Endometrium (tissue), 2 donors: ENCODE results near the gene CHD6.

ENCODE experiments used
- FAIRE-seq: peaks from 2 replicates; lab custom pipeline; 2012; peaks lifted over from hg19 to GRCh38; lab: Jason Lieb, UNC
- donor health status: control.
- donor health status: control.

The CHD6 gene

GRCh38 chr20:41364967-41365765 is 253.0 kb downstream of the CHD6 start:
- no peak for FAIRE-seq

DNA sequence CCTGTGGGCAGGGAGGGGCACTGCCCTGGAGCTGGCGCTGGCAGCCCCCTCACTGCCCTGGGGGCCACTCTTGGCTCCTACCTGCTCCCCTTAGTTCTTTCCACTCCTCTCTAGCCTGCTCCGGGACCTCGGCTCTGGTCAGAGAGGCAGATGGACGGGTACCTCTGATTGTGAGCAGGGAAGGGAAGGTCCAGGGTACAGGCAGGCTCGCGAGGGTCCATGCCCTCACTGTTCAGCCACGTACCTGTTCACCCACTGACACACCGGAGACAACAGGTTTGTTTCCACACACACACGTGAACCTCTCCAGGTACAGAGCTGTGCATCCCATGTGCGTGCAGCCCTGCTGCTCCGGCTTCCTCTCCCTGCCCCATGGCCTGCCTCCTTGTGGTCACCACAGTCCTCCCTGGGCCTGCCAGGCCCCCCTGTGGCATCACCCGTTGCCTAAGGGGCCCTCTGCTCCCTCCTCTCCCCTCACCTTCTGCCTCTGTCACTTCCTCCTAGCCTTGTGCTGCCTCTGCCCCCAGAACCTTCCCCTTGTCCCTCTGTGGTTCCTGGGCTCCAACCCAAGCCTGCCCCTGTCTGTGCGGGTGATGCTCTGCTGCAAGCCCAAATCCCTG is 253.8 kb downstream of the CHD6 start:
- FAIRE-seq: no peak

DNA sequence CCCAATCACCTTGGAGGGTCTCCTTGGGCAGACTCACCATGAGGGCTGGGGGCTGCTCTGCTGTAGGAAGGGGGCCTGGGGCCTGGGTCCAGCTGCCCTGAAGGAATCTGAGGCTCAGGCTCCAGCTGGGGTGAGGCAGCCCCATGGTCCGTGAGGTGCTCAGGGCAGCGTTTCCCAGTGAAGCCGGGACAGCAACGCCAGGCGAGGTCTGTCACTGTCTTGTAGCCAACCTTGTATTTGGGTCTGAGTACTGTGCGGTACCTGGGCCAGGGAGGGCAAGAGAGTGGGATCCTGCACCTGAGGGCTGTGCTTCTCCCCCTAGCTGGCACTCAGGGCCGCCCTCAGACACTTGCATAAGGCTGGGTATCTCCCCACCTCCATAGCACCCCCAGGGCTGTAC is 254.6 kb downstream of the CHD6 start:
- no peak for FAIRE-seq

- FAIRE-seq: no peak
Observed at GRCh38 chr20:41362748-41363140, 255.4 kb downstream of the CHD6 start.

- no peak for FAIRE-seq
Observed at GRCh38 chr20:41361757-41362747, 256.1 kb downstream of the CHD6 start.

GRCh38 chr20:41360831-41361756 is 257.1 kb downstream of the CHD6 start:
- no peak for FAIRE-seq

- FAIRE-seq: no peak
Observed at GRCh38 chr20:41359541-41360011, 258.6 kb downstream of the CHD6 start.

DNA sequence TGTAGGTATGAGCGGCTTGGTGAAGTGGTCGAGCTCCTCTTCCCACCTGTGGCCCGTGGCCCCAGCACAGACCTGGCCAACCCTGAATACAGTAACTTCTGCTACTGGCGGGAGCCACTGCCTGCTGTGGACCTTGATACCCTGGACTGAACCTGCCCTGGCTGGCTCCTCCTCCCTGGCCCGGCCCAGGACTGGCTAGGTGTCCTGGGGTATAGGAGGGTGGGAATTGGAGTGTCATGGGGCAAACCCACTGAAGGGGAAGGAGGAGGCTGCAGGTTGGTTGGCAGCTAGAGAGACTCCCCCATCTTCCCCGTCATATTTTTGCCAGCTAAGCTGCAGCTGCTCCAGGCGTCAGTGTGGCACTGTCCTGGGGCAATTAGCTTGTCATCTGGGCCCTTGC is 259.5 kb downstream of the CHD6 start:
- FAIRE-seq: no peak

DNA sequence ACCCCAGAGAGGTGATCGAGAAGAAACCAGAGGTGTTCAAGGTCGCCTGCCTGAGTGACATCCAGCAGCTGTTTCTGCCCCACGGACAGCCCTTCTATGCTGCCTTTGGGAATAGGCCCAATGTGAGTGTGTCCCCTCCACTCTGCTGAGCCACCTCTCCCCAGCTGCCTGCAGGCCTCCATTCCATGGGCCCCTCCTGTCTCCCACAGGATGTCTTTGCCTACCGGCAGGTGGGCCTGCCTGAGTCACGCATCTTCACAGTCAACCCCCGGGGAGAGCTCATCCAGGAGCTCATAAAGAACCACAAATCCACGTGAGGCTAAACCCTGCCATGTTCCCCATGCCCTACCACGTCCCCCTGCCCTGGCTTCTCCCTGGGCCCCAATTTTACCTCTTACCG is 259.9 kb downstream of the CHD6 start:
- no peak for FAIRE-seq

DNA sequence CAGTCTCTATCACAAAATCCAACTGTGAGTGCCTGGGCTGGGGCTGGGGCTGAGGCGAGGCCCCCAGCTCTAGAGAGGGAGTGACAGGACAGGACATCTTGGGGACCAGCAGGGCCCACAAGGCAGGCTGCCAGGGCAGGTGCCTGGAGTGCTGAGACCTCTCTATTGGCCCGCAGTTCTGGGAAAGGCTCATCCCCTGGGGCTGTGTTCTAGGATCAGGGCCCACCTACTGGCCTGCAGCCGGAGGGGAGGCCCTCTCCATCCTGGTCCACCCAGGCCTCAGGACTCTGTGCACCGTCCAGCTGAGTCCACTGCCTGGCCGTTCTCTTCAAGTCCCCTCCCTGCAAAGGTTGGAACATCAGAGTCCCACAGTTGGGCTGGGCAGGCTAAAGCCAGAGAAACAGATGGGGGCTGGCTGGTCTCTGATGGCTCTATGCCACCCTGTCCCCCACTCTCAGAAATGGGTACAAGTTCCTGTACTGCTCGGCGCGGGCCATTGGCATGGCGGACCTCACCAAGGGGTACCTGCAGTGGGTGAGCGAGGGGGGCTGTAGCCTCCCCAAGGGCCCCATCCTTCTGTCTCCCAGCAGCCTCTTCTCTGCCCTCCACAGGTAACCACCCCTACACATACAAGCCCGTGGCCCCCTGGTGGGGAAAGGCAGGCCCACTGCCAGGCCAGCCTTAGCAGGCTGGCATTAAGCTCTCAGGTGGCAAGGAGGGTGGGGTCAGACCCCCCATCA is 260.6 kb downstream of the CHD6 start:
- no peak for FAIRE-seq

DNA sequence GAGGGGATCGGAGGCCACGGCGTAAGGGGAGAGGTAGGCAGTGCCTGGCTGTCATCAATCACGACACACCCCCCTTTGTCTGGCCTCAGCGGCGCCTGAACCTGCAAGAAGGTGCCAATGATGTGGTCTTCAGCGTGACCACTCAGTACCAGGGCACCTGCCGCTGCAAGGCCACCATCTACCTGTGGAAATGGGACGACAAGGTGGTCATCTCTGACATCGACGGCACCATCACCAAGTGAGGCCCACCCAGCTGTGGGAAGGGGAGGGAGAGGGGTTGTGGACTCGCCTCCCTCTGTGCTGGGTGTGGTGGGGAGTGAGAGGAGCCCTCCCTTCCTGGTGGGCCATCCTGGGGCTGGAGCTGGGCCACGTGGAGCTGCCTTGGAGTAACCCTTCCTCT is 261.2 kb downstream of the CHD6 start:
- no peak for FAIRE-seq

- no peak for FAIRE-seq
Observed at GRCh38 chr20:41355598-41356203, 262.5 kb downstream of the CHD6 start.

- no peak for FAIRE-seq
Observed at GRCh38 chr20:41355192-41355591, 263.0 kb downstream of the CHD6 start.

GRCh38 chr20:41353530-41353929 is 264.6 kb downstream of the CHD6 start:
- no peak for FAIRE-seq

DNA sequence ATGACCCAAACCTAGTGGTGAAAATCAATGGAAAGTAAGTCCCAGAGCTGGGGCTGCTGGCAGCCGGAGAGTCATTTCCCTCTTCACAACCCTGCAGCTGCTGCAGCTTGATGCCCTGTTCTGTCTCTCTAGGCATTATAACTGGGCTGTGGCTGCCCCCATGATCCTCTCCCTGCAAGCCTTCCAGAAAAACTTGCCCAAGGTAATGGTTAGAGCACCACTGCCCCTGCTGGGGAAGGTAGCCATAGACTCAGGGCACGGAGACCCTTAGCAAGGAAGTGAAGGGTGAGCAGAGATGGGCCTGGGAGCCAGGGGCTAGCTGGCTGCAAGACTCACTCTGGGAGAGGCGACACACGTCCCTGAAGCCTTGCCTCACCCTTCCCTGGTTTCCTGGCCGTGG is 265.5 kb downstream of the CHD6 start:
- FAIRE-seq: no peak

GRCh38 chr20:41352106-41352505 is 266.1 kb downstream of the CHD6 start:
- no peak for FAIRE-seq
